ENCODE results near the gene CST4. TPM values are rescaled to one million over a fixed set of nuclear protein-coding genes. Genes with fewer than 3 reads are reported as not detected.
"Not testable (repeated sequence)": the region's sequence is repeated elsewhere in the genome, so short reads cannot be mapped to it uniquely, and the experiment has no call there.

The CST4 gene
- total RNA-seq, 2 experiments from 2014 or later, result not detected

DNA sequence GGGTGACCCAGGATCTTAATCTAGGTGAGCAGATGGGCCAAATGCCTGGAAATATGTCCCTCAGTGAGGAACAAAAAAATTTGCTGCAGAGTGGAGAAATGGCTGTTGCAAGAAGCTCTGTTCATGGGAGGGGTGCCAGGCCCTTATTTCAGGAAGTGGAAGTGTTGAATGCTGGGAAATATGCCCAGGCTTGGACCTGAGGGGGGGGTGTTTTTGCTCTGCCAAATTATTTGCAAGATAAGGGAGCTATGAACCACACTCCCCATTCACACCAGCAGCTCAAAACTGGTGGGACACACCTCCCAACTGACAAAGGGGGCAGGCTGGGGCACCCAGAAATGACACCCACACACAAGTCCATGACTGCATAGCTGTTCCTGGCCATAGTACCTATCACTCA lies 8.7 kb downstream of the CST4 start:
- Mint-ChIP-seq H3K4me3 (no peak overlapping the region), H3K27ac (no peak overlapping the region), H3K4me1 (no peaks in the 10 kb centered on the region), H3K36me3 (no peaks in the 10 kb centered on the region), H3K27me3 (peaks cover 19% of the 10 kb centered on the region), H3K9me3 (ENCODE audit: low read depth) (no peaks in the 10 kb centered on the region)
- CTCF ChIA-PET, result no interaction called here
- DNase-seq (peak; percentile 27), ATAC-seq (no peak)

DNA sequence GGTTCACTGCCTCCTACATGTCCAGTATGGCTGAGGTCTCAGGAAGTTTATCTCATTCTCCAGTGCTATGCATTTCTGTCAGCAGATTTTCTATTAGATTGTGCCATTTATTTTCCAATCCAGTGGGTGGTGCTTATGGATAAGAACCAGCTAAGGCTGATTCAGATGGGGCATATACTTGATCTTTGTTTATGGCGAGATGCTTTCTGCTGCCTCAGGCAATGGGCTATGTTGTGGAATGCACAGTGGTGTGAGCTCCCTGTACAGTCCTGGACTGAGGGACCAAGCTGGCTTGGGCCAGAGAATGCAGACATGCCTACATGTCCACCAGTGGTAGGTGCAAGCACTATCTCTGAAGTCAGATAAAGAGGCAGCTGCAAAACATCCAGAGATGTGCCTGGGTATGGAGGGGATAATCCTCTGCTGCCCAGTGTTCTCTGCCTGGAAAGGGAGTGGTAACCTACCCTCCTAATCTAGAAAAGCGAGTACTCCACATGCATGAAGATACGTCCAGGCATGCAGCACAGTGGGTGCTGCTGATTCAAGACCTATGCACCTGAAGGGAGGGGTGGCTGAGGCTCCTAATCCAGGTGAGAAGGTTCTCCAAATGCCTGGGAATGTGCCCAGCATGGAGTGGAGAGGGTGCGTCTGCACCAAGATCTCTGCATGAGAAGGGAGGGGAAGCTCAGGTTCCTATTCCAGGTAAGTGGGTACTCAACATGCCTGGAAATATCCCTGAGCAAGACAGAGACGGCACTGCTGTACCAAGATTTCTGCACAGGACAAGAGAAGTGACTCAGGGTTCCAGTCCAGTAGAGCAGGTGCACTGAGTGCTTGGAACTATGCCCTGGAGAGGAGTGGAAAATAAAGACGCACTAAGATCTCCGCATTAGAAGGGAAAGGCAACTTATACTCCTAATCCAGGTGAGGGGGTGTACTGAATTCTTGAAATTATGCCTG lies 9.4 kb downstream of the CST4 start:
- ATAC-seq (no peak), DNase-seq (peak; percentile 15)
- Mint-ChIP-seq H3K36me3 (no peaks in the 10 kb centered on the region), H3K4me3 (no peak overlapping the region), H3K27ac (no peak overlapping the region), H3K4me1 (no peaks in the 10 kb centered on the region), H3K9me3 (ENCODE audit: low read depth) (no peaks in the 10 kb centered on the region), H3K27me3 (peaks cover 19% of the 10 kb centered on the region)
- CTCF ChIA-PET, result no interaction called here

DNA sequence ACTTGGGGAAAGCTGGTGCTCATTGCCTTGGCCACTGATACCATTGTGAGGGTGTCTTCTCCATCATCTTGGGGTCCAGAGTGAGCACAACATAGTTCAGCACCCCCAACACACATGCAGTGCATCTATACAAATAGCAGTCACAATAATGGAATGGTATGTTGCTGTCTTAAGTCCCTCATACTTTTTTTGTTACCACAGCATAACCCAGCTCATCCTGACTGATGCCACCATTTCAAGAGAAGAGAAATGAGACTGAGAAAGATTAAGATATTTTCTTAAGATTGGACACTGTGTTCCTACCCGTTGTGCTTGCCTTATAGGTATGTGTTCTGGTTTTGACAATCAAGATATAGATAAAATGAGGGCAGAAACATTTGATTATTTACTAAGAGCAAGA lies 15.6 kb downstream of the CST4 start:
- Mint-ChIP-seq H3K27ac (no peak overlapping the region), H3K4me1 (no peaks in the 10 kb centered on the region), H3K4me3 (no peak overlapping the region), H3K9me3 (ENCODE audit: low read depth) (no peaks in the 10 kb centered on the region), H3K36me3 (no peaks in the 10 kb centered on the region), H3K27me3 (peaks cover 16% of the 10 kb centered on the region)
- no peak for DNase-seq
- CTCF ChIA-PET, result no interaction called here
- ATAC-seq, result no peak

- peaks cover 12% of the 10 kb centered on the region for H3K27me3 Mint-ChIP-seq
- H3K36me3 Mint-ChIP-seq, result no peaks in the 10 kb centered on the region
- H3K9me3 Mint-ChIP-seq (ENCODE audit: low read depth), result no peaks in the 10 kb centered on the region
- DNase-seq, result no peak
- H3K27ac Mint-ChIP-seq, result no peak overlapping the region
- CTCF ChIA-PET, result no interaction called here
- no peaks in the 10 kb centered on the region for H3K4me1 Mint-ChIP-seq
- ATAC-seq, result no peak
- H3K4me3 Mint-ChIP-seq, result no peak overlapping the region
Measured at GRCh38 chr20:23672158-23672557, 16.7 kb downstream of the CST4 start.

- Mint-ChIP-seq H3K9me3 (ENCODE audit: low read depth) (no peaks in the 10 kb centered on the region), H3K27ac (no peak overlapping the region), H3K4me3 (no peak overlapping the region), H3K4me1 (no peaks in the 10 kb centered on the region), H3K27me3 (peaks cover 7% of the 10 kb centered on the region), H3K36me3 (no peaks in the 10 kb centered on the region)
- CTCF ChIA-PET, result no interaction called here
- DNase-seq (no peak), ATAC-seq (no peak)
Measured at GRCh38 chr20:23671479-23671878, 17.4 kb downstream of the CST4 start.

- no peak for ATAC-seq
- CTCF ChIA-PET, result no interaction called here
- no peak overlapping the region for H3K27ac Mint-ChIP-seq
- H3K36me3 Mint-ChIP-seq, result no peaks in the 10 kb centered on the region
- H3K4me1 Mint-ChIP-seq, result no peaks in the 10 kb centered on the region
- peaks cover under 1% of the 10 kb centered on the region for H3K27me3 Mint-ChIP-seq
- no peak overlapping the region for H3K4me3 Mint-ChIP-seq
- DNase-seq, result no peak
- no peaks in the 10 kb centered on the region for H3K9me3 Mint-ChIP-seq (ENCODE audit: low read depth)
Measured at GRCh38 chr20:23670361-23670760, 18.5 kb downstream of the CST4 start.

DNA sequence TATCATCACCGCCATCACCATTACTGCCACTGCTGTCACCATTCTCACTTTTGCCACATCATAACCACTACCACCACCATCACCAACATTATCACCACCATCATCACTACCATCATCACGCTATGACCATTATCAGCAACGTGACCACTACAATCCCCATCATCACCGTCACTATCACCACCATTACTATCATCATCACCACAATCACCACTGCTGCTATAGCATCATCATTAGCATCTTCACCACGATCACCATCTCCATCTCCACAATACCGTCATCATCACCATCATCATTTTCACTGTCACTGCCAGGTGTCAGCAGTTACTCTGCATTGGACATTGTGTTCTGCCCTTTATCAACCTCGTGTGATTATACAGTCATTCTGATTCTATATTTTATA lies 19.0 kb downstream of the CST4 start:
- ATAC-seq (no peak), DNase-seq (no peak)
- Mint-ChIP-seq H3K9me3 (ENCODE audit: low read depth) (no peaks in the 10 kb centered on the region), H3K4me1 (no peaks in the 10 kb centered on the region), H3K27ac (no peak overlapping the region), H3K36me3 (no peaks in the 10 kb centered on the region), H3K4me3 (no peak overlapping the region), H3K27me3 (no peaks in the 10 kb centered on the region)
- CTCF ChIA-PET, result no interaction called here

- CTCF ChIA-PET, result no interaction called here
- ATAC-seq, result no peak
- H3K4me3 Mint-ChIP-seq, result no peak overlapping the region
- no peaks in the 10 kb centered on the region for H3K27me3 Mint-ChIP-seq
- no peaks in the 10 kb centered on the region for H3K4me1 Mint-ChIP-seq
- H3K36me3 Mint-ChIP-seq, result no peaks in the 10 kb centered on the region
- no peak overlapping the region for H3K27ac Mint-ChIP-seq
- no peak for DNase-seq
- no peaks in the 10 kb centered on the region for H3K9me3 Mint-ChIP-seq (ENCODE audit: low read depth)
Measured at GRCh38 chr20:23669327-23669726, 19.5 kb downstream of the CST4 start.

- H3K4me3 Mint-ChIP-seq, result no peak overlapping the region
- H3K9me3 Mint-ChIP-seq (ENCODE audit: low read depth), result no peaks in the 10 kb centered on the region
- no peaks in the 10 kb centered on the region for H3K27me3 Mint-ChIP-seq
- ATAC-seq, result peak; percentile 55
- no peak overlapping the region for H3K27ac Mint-ChIP-seq
- CTCF ChIA-PET, result interaction anchor here (0.6 kb wide), 1 partner anchor 14 kb away, joined by 3 read pairs; no protein-coding TSS in a partner anchor
- no peaks in the 10 kb centered on the region for H3K36me3 Mint-ChIP-seq
- no peaks in the 10 kb centered on the region for H3K4me1 Mint-ChIP-seq
- DNase-seq, result peak; percentile 54
Measured at GRCh38 chr20:23668477-23668951, 20.3 kb downstream of the CST4 start.

GRCh38 chr20:23667666-23668065 lies 21.2 kb downstream of the CST4 start:
- ATAC-seq (no peak), DNase-seq (no peak)
- H3K36me3 Mint-ChIP-seq, result no peaks in the 10 kb centered on the region
- CTCF ChIA-PET, result no interaction called here
- H3K27ac Mint-ChIP-seq, result no peak overlapping the region
- no peaks in the 10 kb centered on the region for H3K27me3 Mint-ChIP-seq
- no peaks in the 10 kb centered on the region for H3K4me1 Mint-ChIP-seq
- H3K9me3 Mint-ChIP-seq (ENCODE audit: low read depth), result no peaks in the 10 kb centered on the region
- no peak overlapping the region for H3K4me3 Mint-ChIP-seq

DNA sequence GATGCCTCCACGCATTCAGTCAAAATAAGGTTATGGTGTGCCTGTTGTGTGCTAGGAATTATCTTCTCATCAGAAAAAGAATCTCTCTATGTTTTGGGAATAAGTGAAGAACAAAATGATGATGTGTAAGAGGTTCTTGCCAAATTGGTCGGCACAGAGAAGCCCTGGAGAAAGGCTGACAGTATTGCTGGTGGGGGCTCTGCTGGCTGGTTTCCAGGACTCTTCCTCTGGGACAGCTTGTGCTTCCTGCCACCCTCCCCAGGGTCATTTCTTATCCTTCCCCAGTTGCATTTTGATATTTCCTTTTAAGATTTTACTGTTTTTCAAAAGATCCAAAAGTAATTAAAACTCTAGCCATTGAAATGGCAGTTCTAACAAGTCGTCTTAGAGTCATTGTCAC lies 22.1 kb downstream of the CST4 start:
- DNase-seq (no peak), ATAC-seq (no peak)
- no peaks in the 10 kb centered on the region for H3K9me3 Mint-ChIP-seq (ENCODE audit: low read depth)
- no peak overlapping the region for H3K27ac Mint-ChIP-seq
- H3K36me3 Mint-ChIP-seq, result no peaks in the 10 kb centered on the region
- no peaks in the 10 kb centered on the region for H3K4me1 Mint-ChIP-seq
- CTCF ChIA-PET, result no interaction called here
- no peaks in the 10 kb centered on the region for H3K27me3 Mint-ChIP-seq
- no peak overlapping the region for H3K4me3 Mint-ChIP-seq

DNA sequence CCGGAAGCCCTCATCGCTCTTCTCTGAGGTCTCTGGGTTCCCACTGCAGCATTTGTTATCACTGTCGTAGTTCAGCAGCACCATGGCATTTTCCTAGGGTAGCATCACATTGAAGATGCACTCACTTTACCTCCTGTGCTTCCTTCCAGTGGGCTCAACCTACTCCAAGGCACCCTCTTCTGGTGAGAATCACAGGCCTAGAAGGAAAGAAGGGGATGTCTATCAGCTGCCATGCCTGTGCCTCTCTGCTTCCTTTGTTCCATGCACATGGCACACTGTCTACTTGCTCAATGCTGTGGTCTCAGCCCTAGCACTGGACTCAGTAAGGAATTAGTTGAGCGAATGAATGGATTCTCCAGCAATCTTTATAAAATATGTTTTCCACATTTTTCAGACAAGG lies 22.6 kb downstream of the CST4 start:
- CTCF ChIA-PET, result no interaction called here
- Mint-ChIP-seq H3K4me1 (no peaks in the 10 kb centered on the region), H3K36me3 (no peaks in the 10 kb centered on the region), H3K27ac (no peak overlapping the region), H3K9me3 (ENCODE audit: low read depth) (no peaks in the 10 kb centered on the region), H3K27me3 (no peaks in the 10 kb centered on the region), H3K4me3 (no peak overlapping the region)
- ATAC-seq, result no peak
- DNase-seq, result no peak

GRCh38 chr20:23664954-23665353 lies 23.9 kb downstream of the CST4 start:
- CTCF ChIA-PET, result no interaction called here
- Mint-ChIP-seq H3K36me3 (no peaks in the 10 kb centered on the region), H3K27me3 (no peaks in the 10 kb centered on the region), H3K4me1 (no peaks in the 10 kb centered on the region), H3K4me3 (no peak overlapping the region), H3K9me3 (ENCODE audit: low read depth) (no peaks in the 10 kb centered on the region), H3K27ac (no peak overlapping the region)
- DNase-seq (no peak), ATAC-seq (no peak)

DNA sequence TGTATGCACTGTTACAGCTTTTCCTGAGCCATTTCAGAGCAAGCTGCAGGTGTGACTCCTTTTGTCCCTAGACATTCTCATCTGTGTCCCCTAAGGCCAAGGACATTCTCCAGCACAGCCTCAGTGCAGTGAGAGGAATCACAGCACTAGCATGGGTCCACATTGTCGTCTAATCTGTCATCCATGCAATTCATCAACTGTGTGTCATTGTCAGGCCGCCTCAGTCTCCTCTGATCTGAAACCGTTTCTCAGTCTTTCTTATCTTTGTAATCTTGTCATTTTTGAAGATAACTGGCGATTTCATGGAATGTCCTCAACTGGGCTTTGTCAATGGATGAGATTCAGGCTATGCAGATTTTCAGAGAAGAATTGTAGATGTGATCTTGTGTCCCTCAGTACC lies 24.8 kb downstream of the CST4 start:
- H3K4me3 Mint-ChIP-seq; H3K9me3 Mint-ChIP-seq (ENCODE audit: low read depth); H3K4me1 Mint-ChIP-seq; ATAC-seq; CTCF ChIA-PET; H3K27me3 Mint-ChIP-seq; H3K27ac Mint-ChIP-seq; H3K36me3 Mint-ChIP-seq; DNase-seq: not testable (repeated sequence)
